Central memory CD4-positive, alpha-beta T cell (primary cell): ENCODE data around the gene ANKRD2.
"Not testable (repeated sequence)": the region's sequence is repeated elsewhere in the genome, so short reads cannot be mapped to it uniquely, and the experiment has no call there.

Experiments used
- DNase-seq: peaks from one replicate; pipeline ENCODE4 v3.0.0; 2022
- total RNA-seq, 3 experiments: gene quantifications; one replicate each; lab custom pipeline; 2026; lab: John Stamatoyannopoulos, UW

The ANKRD2 gene, protein sequence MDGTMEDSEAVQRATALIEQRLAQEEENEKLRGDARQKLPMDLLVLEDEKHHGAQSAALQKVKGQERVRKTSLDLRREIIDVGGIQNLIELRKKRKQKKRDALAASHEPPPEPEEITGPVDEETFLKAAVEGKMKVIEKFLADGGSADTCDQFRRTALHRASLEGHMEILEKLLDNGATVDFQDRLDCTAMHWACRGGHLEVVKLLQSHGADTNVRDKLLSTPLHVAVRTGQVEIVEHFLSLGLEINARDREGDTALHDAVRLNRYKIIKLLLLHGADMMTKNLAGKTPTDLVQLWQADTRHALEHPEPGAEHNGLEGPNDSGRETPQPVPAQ
- total RNA-seq = 0 to 0.11 (median 0) reads per million in 3 experiments

DNA sequence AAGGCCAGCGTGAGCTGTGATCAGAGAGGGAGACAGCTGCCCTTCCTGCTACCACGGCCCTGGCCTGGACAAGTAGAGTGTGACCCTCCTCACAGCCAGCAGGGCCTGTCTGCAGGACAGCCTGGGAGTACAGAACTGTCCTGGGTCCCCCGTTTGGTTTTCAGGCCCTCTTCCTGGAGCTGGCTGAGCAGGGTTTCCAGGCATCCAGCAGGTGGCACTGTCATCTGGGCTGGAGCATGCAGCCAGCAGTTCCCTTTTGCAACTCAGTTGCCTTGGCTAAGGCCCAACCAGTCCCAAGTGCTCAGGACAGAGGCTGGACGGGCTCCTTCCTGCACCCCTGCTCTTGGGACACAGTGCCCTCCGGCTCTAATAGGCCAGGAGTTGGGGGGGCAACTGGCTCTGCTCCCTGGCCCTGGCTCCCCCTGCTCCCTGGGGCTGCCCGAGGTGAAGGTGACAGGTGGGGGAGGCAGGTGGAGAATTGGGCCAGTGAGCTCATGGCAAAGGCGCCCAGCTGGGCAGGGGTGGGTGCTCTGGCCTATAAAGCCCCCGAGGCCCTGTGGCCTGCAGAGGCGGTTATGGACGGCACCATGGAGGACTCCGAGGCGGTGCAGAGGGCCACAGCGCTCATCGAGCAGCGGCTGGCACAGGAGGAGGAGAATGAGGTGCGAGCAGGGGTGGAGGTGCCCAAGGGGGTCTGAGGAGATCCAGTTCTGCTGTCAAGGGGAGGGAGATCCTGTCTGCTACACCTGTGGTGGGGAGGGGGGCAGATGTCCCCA lies at the start of gene ANKRD2:
Gene ANKRD2, plus strand, starts transcription at position 566 of the 776 bp plus-strand sequence. Its CDS starts 10 bp downstream, at position 576.
- DNase-seq = peak; percentile 7

DNA sequence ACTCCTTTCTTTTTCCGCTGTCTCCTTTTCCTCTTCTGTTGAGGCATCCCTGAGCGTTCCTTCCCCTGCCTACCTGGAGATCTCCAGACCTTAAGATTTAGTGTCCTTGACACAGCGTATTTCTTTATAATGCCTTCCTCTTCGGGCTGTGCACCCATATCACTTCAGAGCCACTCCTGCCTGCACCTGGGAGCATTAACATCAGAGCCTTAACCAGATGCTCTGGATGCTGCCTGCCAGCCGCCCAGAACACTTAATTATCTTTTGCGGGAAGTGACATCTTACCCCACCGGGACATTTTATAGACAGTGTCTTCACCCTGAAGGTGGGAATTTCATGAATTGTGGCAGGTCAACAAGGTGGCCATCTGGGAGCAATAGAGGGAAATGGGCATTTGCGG lies 49.6 kb upstream of the ANKRD2 start:
- DNase-seq = no peak

DNA sequence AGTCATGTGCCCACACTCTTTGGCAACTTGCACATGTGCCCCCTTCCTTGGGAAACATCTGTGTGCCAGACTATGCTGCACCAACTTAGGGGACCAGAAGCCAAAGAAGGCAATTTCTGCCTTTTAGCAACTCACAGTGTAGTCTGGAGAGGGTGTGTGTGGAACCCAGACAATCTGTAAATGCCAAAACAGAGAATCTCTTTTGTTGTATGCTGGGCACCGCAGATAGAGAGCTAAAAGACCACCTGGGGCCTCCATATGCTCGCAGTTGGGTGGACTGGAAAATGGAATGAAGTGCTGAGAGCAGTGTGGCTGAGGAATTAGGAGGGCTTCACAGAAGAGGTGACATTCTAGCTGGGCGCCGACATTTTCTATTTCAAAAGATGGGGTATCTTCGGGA lies 47.5 kb upstream of the ANKRD2 start:
- DNase-seq = no peak

DNA sequence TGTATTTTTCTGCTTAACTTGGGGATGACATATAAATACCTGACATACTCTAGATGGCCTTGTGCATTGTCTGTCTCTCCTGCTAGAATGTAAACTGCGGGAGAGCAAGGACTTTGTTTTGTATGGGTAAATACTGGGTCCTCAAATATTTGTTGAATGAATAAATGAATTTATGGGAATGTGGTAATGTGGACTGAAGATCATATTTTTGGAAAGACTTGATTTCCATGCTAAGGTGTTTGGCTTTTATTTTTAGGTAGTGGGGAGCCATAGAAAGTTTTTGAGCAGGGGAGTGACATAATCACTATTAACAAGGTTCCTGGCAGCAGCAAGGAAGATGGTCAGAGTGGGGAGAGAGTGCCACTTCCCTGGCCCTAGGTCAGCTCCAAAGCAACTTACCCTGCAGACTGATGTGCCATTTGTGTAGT lies 46.9 kb upstream of the ANKRD2 start:
- no peak for DNase-seq

DNA sequence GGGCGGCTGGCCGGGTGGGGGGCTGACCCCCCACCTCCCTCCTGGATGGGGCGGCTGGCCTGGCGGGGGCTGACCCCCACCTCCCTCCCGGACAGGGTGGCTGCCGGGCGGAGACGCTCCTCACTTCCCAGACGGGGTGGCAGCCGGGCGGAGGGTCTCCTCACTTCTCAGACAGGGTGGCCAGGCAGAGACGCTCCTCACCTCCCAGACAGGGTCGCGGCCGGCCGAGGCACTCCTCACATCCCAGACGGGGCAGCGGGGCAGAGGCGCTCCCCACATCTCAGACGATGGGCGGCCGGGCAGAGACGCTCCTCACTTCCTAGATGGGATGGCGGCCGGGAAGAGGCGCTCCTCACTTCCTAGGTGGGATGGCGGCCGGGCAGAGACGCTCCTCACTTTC lies 43.7 kb upstream of the ANKRD2 start:
- DNase-seq = not testable (repeated sequence)

DNA sequence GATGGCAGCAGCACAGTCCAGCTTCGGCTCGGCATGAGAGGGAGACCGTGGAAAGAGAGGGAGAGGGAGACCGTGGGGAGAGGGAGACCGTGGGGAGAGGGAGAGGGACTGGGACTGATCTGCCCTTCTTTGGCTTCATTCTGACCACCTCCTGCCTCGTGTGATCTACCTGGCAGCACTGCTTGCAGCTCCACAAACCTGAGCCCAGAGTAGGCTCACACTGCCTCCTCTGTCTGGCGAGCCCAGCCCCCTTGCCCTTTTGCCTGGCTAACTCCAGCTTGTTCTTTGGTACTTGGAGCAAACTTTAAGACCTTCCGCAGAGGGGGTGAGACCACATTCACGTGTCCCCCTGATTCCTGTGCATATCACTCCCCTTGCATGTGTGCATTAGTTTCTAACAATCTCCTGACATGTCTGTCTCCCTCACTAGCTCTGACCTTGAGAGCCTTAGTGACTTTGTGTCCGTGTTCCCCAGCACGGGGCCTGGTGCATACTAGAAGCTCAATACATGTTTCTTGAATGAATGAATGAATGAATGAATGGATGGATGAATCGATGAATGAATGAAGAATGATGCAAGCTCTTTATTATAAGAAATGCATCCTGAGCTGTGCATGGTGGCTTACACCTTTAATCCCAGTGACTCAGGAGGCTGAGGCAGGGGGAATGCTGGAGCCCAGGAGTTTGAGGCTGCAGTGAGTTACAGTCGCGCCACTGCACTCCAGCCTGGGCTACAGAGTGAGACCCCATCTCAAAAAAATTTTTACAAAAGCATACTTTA lies 42.7 kb upstream of the ANKRD2 start:
- DNase-seq = no peak

DNA sequence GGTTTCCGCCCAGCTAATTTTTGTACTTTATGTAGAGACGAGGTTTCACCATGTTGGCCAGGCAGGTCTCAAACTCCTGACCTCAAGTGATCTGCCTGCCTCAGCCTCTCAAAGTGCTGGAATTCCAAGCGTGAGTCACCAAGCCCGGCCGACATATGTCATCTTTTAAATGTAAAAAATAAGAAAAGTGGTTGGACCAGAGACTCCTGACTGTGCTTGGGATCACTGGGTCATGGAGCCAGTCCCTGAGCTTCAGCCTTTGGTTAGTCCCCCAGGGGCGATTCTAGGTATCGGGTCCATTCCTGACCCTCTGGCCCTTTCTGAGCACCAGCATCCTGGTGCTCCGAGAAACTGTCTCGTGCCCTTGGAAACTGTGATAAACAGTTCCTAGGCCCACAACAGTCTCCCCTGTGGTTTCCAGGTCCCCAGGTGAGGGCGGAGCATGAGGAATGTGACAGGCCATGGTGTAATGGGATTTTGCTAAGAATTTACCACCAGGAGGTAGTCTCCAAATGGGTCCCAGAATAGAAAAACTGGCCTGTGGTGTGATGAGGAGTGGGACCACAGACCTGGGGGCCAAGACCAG lies 41.1 kb upstream of the ANKRD2 start:
- no peak for DNase-seq

DNA sequence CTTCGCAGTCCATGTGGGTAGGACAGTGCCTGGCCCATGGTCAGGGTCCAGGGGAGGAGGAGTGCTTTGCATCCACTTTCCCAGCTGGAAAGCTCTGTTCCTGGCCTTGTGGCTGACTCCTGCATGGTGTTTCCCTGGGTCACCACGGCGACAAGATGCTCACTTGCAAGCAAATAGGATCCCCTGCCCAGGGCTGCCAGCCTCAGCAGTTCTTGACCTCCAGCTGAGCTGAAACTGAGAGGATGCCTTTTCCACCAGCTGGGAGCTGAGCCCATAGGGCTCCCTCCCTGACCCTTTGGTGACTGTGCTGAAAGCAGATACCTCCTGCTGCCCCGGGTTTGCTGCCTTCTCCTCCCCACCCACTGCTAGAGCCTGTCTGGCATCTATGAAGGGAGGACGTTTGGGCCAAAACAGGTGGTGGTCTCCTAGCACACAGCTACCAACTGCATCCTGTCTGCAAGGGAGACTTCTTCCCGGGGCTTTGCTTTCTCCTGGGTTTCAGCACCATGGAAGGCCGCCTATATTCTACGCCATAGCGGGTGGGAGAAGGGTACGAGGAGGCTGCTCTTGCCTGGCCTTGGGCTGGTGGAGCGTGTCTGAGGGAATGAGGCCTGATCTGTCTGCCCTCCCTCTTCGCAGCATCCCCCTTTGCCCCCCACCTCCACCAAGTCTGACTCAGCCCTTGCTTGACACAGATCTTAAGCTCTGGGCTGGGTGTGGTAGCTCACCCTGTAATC lies 39.5 kb upstream of the ANKRD2 start:
- DNase-seq = no peak

DNA sequence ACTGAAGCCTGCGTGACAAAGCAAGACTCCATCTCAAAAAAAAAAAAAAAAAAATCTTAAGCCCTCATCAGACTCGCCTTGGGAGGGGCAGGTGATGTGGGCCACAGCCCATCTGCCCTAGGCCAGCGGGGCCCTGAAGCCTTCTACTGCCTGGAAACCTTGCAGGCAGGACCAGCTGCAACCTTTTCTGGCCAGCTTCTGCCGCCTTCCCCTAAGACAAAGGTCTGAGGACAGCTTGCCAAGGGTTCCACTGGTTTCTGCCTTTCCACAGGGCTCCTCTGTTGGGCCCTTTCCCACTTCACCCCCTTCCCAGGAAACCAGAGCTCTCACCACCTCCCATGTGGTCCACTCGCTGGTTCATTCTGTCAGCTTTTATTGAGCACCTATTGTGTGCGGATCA lies 38.7 kb upstream of the ANKRD2 start:
- DNase-seq = no peak

DNA sequence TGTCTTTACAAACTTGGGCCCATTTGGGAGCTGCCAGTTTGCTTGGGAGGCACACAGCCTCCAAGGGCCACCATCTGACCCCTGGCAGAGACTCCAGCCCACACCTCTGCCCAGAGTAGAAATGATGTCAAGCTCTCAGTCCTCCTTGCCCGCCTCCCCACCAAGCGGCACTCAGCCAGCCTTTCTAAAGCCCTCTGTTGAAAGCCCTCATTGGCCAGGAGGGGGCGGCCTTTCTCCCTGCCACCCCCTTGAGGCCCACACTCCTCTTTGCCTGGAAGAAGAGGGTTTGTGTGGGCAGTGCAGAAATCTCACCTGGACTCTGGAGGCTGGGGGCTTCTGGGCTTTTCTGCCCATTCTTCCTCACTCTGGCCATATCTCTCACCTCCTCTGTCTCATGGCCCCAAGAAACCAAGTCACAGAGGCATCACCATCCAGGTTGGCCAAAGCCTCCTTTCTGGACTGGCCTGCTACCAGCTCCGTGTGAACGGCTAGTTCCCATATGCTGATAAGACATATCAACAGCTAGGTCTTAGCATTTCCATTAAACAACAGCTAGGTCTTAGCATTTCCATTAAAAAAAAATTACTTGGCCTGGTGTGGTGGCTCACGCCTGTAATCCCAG lies 37.7 kb upstream of the ANKRD2 start:
- no peak for DNase-seq

DNA sequence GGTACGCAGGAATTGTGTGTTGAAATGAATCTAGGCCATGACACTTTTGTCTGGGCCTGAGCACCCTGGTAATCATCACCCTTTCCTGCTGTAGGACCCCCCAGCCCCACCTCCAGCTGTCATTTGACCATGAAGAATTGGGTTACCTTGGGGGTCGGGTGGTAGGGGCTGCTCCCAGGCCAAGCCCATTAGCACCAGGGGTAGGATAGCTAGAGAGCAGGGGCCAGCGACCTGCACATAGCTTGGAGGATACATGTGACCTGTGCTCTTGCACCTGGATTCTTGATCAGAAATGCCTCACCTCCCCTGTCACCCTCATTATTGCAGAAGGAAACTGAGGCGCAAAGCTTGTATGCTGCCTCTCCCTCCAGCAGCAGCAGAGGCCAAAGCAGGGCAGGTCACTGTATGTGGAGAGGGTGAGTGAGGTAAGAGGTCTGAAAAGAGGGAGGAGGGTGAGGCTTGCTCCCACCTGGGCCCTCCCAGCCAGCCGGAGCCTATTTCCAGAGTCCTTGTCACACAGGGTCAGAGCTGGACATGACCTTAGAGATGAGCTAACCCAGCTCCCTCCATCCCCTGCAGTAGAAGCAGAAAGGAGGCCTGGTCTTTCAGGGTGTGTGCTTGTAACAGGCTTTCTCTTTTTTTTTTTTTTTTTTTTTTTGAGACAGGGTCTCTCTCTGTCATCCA lies 35.3 kb upstream of the ANKRD2 start:
- no peak for DNase-seq

DNA sequence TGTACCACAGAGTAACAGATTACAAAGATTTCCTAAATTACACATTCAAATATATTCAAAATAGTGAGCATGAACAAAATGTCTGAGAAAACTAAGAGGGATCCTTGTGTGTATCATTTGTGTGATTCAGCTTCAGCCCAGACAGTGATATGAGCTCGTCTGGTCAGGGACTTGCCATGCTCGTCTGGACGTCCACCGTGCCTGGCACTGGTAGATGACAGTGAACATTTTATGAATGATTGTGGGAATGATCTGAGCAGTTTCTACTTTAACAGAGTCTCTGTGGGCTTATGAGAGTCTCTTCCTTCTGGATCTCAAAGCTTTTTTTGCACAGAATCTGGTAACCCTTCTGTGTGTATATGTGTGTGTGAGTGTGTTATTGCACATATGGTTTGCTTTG lies 34.2 kb upstream of the ANKRD2 start:
- no peak for DNase-seq

DNA sequence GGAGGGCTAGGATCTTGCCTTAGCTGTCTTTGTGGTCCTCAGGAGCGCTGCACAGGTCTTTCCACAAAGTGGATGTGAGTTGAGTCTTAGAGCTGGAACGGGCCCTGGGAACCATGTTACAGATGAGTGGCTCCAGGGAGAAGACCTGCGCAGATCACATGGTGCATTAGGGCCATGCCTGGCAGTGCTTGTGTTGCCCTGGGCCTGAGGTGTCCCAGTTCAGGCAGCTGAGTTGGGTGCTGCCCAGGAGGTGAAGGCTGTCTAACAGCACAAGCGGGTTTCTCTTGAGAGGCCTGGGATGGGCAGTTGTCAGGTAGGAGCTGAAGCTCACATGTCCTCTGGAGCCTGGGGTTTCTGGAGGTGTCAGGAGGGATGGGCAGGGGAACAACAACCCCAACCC lies 33.7 kb upstream of the ANKRD2 start:
- DNase-seq = no peak

DNA sequence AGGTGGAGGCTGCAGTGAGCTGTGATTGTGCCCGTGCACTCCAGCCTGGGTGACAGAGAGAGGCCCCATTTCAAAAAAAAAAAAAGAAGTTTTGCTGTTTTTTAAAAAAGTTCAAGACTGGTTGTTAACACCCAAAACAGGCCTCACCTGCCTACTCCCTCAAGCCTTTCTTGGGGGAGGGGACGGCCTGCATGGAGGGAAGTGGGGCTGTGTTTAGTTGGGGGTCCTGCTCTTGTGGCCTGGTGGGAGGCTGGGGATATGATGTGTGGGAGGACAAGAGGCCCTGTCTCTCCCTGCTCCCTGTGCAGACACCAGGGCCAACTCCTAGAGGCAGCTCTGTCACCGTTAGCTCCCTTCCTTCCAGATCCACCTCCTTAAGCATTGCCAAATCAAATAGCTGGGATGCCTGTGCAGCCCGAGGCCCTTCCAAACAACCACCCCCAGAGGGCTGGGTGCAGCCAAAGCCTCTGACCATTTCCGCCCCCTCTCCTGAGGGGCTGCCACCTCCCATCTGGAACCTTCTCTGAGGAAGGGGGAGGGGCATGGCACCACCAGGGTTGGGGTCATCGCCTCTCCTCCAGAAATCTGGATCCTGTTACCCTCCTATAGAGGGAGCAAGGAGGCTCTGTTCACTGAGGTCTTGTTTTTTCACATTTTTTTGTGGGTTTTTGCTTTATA lies 32.9 kb upstream of the ANKRD2 start:
- DNase-seq = no peak

DNA sequence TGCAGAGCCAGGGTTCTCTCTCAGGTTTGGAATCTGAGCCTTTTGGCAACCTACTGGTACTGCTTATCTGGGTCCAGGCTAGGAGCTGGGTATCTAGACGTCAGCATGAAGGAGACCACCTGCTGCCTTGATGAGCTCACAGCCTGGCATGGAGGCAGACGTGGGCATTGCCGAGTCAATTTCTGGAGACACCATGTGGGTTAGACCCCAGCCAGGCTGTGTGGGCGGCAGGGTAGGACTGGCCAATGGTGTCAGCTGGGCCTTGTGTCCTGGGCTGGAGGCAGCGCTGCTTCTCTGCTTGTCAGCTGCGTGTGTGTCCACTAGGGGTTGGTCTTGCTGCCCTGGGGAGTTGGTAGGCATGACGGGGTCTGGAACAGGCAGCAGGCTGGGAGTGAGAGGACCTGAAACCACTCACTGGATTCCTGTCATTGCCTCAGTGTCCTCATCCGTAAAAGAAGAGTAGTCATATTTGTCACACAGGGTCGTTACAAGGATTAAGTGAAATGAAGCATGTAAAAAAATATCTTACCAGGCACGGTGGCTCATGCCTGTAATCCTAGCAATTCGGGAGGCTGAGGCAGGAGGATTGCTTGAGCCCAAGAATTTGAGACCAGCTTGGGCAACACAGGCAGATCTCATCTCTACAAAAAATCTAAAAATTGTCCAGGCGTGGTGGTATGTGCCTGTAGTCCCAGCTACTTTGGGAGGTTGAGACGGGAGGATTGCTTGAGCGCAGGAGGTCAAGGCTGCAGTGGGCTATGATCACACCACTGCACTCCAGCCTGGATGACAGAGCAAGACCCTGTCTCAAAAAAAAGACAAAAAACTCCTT lies 31.7 kb upstream of the ANKRD2 start:
- DNase-seq = no peak

DNA sequence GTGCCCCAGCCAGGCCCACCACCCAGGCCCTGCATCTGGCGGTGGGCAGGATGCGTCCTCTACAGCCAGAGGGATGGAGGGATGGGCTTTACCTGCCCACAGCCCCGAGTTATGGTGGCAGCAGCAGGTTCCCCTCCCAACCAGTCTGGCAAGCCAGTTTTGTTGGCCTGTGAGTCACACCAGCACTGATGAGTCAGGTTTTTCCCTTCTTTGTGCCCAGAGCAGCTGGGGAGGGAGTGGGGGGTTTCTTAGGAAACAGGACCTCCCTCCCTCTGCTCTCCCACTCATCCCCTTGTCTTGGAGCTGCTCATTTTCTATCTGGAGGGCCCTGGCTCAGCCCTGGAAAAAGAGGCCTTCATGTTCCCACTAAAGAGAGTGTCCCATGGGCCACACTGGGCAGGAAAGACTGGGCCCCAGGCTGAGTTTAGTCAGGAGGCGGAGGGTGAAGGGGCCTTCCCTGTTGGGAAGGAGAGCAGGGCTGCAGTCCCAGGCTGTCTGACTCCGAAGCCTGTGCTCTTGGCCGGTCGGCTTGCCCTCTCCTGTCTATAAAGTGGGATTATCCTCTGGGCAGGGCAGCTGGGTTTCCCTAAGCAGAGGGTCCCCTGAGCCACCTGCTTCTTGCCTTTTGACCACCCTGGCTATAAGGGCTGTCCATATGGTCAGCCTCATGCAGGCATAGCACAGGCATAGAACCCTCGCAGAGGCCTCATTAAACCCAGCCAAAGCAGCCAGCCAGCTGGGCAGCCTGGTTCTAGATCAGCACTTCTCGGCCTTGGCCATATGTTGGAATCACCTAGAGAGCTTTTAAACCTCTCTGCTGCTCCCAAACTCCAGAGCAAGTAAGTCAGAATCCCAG lies 30.2 kb upstream of the ANKRD2 start:
- DNase-seq = no peak

DNA sequence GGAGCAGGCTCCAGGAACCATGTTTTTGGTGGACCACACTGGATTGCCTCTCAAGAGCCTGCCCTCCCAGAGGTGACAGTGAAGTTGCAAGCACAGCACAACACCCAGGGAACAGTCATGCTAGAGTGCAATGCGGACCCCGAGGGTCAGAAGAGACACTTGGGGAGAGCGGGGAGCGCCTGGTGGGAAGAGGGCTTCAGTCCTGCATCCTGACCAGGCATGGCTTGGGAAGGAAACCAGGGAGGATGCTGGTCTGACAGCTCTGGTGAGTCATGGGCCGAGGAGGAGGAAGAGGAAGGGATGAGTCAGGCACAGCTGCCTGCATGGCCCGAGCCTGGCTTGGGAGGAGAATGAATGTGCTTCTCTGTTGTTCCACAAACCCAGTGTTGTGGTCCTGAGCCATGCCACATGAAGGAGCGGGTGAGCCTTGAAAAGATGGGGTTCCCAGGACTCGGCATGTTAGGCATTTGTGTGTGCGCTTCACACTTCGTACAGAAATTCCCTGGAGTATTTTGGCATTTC lies 29.5 kb upstream of the ANKRD2 start:
- no peak for DNase-seq
